HG03097 (cell line): Measurements from ENCODE around the gene CEMP1.
A peak's percentile ranks its signal among the peaks of the same experiment; 100 is the strongest.
"Not testable (repeated sequence)": the region's sequence is repeated elsewhere in the genome, so short reads cannot be mapped to it uniquely, and the experiment has no call there.

Experiments
- ATAC-seq: cut with Tn5 transposase; IDR thresholded peaks from one replicate; pipeline ENCODE4 v1.9.1; 2021; ENCODE audit not compliant: unreplicated experiment, low FRiP score

CEMP1 gene

DNA sequence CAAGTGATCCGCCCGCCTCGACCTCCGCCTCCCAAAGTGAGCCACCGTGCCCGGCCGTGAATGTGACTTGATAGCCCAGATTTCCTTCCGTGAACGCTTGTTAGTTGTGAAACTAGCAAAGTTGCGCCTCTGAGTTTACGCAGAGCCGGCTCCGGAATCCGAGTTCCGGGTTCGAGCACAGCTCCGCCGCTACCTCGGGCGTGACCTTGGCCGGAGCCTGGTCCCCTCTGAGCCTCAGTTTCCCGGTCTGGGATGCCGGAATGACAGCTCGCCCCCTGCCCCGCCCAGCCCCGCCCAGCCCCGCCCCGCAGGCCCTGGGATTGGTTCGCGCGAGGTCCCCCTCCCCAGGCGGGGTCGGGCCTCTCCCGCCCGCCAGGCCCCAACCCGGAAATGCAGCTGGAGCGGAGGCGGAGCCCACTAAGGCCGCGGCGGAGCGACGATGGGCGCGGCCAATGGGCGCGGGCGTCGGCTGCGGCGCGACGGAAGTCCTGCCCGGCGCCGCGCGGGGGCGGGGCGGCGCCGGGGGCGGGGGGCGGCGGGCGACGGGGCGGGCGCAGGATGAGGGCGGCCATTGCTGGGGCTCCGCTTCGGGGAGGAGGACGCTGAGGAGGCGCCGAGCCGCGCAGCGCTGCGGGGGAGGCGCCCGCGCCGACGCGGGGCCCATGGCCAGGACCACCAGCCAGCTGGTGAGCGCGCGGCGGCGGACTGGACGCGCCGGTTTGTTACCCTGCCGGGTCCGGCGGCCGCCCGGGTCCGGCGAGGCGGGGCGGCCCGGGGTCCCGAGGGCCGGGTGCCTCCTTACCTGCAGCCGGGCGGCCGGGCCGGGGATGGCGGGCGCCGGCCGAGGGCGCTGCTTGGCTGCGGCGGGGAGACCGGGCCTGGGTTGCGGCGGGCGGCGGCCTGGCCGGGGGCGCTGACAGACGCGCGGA, 6.5 kb upstream of the CEMP1 start, which contains the start of gene PDPK1:
Gene PDPK1 (plus strand): TSS at position 571 of the 929 bp plus-strand sequence. CDS start 92 bp downstream, at position 663.
- peak; percentile 82 for ATAC-seq

DNA sequence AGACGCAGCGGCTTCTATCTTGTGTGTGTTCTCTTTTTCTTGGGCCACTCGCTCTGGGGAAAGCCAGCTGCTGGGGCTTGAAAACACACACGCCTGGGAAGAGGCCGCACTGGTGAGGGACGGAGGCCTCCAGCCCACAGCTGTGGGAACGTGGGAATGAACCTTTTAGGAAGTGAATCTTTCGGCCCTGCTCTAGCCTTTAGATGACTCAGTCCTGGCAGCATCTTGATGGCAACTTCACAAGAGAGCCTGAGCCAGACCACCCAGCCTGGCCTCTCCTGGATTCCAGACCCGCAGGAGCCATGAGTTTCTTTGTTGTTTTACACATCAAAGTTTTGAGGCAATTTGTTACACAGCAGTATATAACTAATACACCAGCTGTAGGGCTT, 4.4 kb upstream of the CEMP1 start:
- ATAC-seq: no peak

DNA sequence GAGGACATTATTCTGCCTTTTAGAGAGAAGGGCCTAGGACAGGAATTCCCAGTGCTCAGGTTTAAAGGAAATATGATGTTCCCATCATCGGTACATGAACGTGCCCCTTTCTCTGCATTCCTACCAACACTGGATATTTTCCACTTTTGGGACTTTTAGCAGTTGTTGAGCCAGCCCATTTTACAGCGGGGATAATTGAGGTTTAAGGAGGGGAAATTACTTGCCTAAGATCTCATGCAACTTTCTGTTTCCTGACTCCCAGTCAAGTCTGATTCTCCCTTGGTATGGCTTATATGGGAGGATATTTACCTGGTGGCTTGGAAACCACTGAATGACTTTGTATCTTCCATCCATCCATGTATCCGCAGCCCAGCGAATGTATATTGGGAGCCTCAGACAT, 3.1 kb upstream of the CEMP1 start:
- not testable (repeated sequence) for ATAC-seq

DNA sequence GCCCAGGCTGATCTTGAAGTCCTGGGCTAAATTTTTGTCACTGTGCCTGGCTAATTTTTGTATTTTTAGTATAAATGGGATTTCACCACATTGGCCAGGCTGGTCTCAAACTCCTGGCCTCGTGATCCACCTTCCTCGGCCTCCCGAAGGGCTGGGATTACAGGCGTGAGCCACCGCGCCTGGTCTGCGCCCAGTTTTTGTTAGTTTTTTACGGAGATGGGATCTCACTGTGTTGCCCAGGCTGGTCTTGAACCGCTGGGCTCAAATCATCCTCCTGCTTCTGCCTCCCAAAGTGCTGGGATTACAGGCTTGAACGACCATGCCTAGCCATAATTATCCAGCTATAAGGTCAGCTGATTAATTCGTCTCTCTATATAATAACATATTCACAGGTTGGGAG, 2.7 kb upstream of the CEMP1 start:
- no peak for ATAC-seq

DNA sequence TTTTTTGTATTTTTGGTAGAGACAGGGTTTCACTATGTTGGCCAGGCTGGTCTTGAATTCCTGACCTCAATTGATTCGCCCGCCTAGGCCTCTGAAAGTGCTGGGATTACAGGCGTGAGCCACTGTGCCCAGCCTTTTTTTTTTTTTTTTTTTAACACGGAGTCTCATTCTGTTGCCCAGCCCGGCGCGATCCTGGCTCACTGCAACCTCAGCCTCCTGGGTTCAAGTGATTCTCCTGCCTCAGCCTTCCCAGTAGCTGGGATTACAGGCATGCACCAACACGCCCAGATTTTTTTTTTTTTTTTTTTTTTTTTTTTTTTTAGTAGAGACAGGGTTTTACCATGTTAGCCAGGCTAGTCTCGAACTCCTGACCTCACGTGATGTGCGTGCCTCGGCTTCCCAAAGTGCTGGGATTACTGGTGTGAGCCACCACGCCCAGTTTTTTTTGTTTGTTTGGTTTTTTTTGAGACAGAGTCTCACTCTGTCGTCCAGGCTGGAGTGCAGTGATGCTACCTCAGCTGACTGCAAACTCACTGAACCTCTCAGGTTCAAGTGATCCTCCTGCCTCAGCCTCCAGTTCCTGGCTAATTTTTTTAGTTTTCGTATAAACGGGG, 2.0 kb upstream of the CEMP1 start:
- not testable (repeated sequence) for ATAC-seq

DNA sequence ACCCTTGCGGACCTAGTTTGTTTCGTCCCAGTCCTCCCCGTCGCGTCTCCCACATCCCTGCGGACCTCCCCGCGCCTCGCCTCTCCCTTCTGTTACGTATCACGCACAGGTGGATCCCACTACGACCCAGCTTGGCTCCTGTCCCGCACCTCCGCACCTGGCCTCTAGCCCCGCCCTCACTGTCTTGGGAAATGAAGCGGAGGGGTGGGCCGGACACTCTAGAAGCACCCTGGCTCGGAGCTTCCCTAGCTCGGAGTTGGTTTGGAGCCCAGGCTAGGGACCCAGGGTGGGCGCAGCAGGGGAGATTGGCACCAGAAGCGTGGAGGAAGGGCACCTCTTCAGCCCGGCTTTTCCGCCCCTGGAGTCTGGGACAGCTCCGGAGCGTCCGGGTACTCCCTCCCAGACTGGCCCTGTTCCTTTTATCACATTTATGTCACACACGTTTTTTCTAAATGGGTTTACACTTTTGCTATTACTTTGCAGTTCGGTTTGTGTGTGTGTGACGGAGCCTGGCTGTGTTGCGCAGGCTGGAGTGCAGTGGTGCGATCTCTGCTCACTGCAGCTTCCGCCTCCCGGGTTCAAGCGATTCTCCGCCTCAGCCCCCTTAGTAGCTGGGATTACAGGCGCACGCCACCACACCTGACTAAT, 1.4 kb upstream of the CEMP1 start:
- ATAC-seq: no peak

DNA sequence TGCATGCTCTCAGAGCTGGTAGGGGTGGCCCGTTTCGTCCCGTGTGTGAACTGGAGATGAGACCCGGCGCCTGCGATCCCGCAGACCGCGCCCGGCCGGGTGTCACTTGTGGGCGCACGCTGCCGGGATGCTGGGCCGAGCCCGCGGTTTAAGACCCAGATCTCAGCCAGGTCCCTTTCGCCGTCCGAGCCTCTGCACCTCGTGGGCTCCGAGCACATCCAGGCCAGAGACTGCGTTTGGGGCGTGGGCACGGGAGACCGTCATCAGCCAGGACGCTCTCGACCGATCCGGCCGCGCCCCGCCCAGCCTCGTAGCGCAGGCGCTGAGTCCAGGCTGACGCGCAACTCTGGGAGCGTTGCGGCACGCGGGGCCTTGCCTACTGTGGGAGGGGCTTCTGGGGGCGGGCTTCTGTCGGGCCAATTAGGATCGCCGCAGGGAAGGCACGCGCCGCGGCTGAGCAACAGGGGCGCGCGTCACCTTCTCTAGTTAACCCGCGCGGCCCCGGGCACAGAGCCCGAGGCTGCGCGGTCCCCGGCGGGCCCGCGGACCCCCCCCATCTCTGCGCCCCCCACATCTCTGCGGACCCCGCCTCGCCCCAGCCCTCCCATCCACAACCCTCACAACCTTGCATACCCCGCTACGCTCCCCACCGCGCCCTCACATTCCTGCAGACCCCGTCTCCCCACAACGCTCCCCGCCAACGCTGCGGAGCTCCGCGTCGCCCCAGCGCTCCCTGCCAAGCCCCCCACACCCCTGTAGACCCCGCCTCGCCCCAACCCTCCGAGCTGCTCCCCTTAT, 687 bp upstream of the CEMP1 start:
- ATAC-seq: peak; percentile 69

DNA sequence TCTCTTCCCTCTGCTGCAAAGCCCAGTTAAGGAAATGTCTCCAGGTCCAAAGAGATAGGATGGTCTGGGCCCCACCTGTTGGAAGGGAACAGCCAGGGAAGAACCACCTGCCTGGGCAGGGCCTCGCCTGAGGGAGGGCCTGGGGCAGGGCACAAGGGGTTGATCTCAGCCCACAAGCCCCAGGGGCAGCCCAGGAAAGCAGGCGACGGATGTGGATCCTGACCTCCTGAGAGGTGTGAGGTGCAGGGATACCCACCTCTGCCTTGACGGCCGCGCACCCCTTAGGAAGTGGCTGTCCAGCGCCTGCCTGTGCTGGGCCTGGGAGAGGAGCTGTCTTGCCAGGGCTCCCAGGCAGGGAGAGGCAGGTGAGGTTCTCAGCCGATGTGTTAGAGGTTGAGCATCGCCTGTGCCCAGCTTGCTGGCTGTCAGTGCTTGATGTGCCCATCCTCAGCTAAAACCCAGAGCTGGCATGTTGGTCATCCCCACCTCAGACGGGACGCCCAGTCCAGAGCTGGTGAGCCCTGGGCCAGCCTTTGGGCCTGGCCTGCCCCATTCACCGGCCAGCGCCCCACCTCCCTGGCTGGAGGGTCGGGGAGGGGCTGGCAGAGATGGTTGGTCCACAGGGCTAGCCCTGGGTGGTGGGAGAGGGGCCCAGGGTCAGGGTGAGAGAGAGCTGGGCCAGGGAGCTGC, 434 bp downstream of the CEMP1 start:
- ATAC-seq: no peak

DNA sequence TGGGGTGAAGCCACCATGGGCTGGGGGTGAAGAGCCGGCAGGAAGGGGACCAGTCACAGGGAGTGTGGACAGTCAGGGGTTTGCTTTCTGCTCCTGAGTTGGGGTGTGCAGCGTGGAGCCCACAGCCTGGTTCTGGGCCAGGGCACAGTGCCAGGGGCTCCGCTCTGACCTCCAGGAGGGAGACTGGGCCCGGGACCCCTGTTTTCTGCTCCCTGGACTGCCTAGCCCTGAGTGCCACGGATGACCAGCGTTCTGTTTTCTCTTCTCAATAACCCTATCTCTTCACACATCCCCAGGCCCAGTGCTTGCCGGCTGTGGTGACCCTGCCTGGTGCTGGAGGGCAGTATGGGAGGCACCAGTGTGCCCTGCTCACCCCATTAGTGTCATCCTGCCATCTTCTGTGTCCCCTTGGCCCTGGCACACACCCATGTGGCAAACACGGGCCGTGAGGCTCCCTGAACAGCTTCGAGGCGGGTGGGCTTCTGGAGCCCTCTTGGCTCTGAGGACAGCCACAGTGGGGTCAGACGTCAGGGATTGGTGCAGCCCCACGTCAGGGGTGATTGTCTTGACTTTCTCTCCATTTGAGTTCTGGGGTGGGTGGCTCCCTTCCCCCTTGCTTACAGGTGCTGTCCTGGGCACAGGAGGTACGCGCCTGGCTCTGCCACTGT, 1.1 kb downstream of the CEMP1 start:
- ATAC-seq: no peak

DNA sequence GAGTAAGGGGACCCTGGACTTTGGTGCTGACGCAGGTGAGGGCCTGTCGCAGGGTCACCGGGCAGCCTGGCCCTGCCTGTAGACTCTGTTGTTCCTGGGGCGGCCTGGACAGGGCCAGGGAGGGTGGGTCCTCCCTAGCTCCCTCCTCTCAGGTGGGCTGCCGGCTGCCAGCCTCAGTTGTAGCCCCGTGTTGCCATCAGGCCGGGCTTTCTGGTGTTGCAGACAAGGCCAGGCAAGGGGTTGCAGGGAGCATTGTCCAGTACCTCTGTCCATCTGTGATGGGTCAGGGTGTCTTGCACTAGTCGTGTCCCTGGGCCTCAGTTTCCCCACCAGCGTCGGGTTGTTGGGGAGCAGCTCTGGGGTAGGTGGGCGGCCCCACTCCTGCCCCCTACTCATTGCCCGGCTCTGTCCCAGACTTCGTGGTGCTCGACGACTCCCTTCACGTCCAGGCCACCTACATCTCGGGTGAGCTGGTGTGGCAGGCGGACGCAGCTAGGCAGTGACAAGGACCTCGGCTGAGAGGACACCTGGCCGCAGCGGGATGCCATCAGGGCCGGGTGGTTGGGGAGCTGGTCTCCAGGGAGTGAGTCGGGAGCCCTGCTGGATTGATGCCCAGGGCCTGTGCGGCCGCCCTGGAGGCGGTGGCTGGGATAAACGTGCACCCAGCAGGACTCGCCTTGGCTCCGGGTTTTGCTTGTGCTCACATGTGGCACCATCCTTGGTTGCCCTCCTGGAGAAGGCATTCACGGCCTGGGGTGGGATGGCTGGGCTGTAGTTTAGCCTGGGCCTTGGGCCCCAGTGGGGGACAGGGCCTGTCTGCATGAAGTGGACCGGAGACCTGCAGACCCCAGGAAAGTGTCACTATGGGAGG, 1.9 kb downstream of the CEMP1 start:
- ATAC-seq: no peak

DNA sequence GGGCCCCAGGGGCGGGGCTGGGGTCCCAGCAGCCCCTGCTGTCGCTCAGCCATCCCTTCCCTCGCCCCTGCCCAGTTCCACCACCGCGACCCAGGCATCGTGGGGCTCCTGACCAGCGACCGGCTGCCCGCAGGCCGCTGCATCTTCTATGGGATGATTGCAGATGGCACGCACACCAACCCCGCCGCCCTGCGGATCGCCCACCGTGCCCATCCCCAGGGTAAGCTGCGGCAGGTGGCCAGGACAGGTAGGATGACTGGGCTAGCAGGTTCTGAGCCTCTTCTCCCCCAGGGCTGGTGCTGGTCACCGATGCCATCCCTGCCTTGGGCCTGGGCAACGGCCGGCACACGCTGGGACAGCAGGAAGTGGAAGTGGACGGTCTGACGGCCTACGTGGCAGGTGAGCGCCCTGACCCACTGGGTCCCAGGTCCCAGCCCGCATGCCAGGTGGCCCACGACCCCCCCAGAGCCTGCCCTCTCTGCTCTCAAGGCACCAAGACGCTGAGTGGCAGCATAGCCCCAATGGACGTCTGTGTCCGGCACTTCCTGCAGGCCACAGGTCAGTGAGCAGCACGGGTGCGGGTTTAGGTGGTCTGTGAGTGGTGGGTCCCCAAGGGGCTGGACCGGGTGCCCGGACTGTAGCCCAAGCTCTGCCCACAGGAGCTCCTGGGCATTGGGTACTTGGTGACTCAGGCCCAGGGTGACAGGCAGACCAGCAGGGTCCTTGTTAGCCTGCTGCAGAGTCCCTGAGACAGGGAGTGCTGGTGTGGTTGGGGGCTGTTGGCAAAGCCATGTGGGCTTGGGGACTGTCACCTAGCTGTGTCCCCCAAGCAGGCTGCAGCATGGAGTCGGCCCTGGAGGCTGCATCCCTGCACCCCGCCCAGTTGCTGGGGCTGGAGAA, 2.8 kb downstream of the CEMP1 start:
- no peak for ATAC-seq

DNA sequence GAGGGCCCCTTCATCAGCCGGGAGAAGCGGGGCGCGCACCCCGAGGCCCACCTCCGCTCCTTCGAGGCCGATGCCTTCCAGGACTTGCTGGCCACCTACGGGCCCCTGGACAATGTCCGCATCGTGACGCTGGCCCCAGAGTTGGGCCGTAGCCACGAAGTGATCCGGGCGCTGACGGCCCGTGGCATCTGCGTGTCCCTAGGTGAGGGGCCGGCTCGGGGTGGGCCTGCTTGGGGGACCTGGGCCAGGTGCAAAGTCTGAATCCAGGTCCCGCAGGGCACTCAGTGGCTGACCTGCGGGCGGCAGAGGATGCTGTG, 3.5 kb downstream of the CEMP1 start:
- no peak for ATAC-seq

DNA sequence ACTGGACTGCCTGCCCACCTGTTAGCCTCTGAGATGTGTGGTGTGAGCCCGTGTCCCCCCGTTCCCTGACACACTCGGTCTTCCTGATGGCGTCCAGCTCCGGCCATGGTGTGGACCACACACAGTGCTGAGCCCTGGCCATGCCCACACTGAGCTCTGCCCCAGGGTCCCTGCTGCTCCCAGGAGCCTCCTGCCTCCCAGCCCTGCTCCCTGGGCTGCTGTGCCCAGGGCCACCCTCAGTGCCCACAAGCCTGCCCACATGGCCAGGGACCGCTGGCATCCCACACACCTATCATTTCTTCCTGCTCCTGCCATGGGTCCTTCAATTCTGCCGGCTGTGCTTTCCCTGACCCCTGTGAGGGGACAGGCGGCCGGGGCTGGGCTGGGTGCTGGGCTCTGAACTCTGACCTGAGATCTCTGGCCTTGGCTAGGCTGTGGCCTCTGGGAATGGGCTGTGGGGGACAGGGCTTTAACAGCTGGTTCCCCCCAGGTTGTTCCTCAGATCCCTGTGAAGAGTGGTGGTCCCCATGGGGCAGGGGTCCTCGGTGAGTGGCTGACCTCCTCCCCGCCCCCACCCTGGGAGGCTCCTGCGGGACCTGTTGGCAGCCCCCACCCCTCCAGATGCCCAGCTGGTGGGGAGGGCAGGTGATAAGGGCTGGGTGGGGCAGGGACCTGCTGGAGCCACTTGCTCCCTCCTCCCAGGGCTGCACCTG, 4.0 kb downstream of the CEMP1 start:
- no peak for ATAC-seq

DNA sequence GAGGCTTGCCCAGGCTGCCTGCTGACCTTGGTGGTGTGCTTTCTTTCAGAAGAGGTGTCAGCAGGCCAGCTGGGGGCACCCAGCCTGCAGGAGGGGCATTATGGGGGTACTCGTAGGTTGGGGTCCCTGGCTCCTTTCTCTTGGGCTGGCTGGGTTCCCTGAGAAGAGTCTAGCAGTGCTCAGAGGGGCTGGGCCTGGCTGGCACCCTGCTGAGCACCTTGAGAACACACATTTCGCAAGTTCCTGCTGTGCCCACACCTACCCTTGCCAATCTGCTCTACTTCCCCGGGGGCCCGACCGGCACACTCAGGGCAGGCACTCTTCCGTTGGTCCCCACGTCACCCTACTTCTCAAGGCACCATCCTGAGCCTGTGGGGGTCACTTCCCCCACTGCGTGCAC, 5.1 kb downstream of the CEMP1 start:
- no peak for ATAC-seq

DNA sequence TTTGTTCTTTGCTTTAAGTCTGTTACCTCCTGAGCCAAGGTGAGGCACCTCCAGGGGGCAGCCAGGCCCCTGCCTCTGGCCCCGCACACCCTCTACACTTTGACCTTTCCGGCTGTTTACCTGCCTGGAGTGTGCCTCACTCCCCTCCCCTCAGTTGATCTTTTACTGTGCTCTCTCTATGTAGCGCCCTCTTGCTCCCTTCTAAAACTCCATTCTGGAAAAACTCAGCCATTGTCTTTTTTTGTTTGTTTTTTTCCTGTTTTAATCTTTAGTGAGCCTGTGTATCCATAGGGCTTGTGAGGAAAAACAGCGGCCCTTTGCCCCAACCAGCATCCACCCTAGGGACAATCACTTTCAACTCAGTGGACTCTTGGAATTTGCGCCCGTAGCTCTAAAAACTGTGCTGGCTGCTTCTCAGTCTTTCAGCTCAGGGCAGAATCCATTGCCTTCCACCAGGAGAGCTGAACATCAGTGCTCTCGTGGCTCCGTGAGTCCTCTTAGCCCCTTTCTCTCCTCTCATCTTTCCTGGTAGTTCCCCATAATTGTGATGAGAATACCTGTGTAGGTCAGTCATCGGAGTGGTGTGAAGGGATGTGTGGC, 6.8 kb downstream of the CEMP1 start:
- ATAC-seq: no peak

DNA sequence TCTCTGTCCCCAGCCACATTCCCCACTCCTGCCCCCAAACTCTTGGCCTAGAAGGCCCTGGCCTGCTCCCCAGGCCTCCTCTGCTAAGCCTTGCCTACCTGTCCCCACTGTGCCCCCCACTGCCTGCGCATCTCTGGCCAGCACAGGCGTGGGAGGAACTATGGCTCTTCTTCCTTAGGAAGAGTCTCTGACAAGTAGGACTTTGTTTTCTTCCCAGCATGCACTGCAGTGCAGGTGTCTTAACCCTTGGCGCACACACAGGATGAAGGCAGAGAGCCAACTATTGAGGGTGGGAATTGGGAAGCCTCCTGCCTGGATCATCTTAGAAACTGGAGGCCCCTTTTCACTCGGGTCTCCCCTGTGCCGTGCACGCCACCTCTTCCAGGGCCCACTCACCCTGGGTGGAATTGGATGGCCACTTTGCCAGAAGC, 7.4 kb downstream of the CEMP1 start:
- ATAC-seq: no peak
